Suppressor macrophage (primary cell): Measurements from ENCODE around the gene SLC38A10.

Experiments used
- DNase-seq, 4 experiments: peaks; one replicate each; pipeline ENCODE4 v3.0.0-alpha.2; 2020 to 2022

The SLC38A10 gene

GRCh38 chr17:81252326-81252986 lies 42.7 kb downstream of the SLC38A10 start:
- DNase-seq, result no peak

- no peak for DNase-seq
Measured at GRCh38 chr17:81251709-81252301, 43.3 kb downstream of the SLC38A10 start.

- no peak for DNase-seq
Measured at GRCh38 chr17:81251094-81251708, 43.9 kb downstream of the SLC38A10 start.

- DNase-seq, result no peak
Measured at GRCh38 chr17:81250286-81251093, 44.6 kb downstream of the SLC38A10 start.

- no peak for DNase-seq
Measured at GRCh38 chr17:81249223-81250040, 45.7 kb downstream of the SLC38A10 start.

GRCh38 chr17:81248649-81249048 lies 46.5 kb downstream of the SLC38A10 start:
- DNase-seq, result no peak

GRCh38 chr17:81247339-81247990 lies 47.6 kb downstream of the SLC38A10 start:
- DNase-seq, result no peak

GRCh38 chr17:81246679-81247338 lies 48.3 kb downstream of the SLC38A10 start:
- DNase-seq, result no peak

GRCh38 chr17:81246343-81246670 lies 48.8 kb downstream of the SLC38A10 start:
- DNase-seq, result no peak

GRCh38 chr17:81245665-81246342 lies 49.3 kb downstream of the SLC38A10 start:
- DNase-seq, result no peak

- no peak for DNase-seq
Measured at GRCh38 chr17:81245024-81245664, 50.0 kb downstream of the SLC38A10 start.

GRCh38 chr17:81244358-81245023 lies 50.6 kb downstream of the SLC38A10 start:
- DNase-seq, result no peak

- DNase-seq, result no peak
Measured at GRCh38 chr17:81243333-81243664, 51.8 kb downstream of the SLC38A10 start.

GRCh38 chr17:81242421-81243332 lies 52.4 kb downstream of the SLC38A10 start:
- no peak for DNase-seq

GRCh38 chr17:81241648-81242420 lies 53.3 kb downstream of the SLC38A10 start:
- DNase-seq, result peak; percentile 56 to 79 (median 73)

- DNase-seq, result no peak
Measured at GRCh38 chr17:81241203-81241602, 53.9 kb downstream of the SLC38A10 start.

GRCh38 chr17:81240761-81241160 lies 54.3 kb downstream of the SLC38A10 start:
- no peak for DNase-seq
